Karpas-422 (cell line): ENCODE measurements around the gene ARID1B. TPM values are rescaled to one million over a fixed set of nuclear protein-coding genes. Genes with fewer than 3 reads are reported as not detected.

ENCODE experiments used
- DNase-seq: peaks from one replicate; pipeline ENCODE4 v3.0.0-alpha.2; 2015
- H2AFZ ChIP-seq: fragments of 200-600 bp; sonication (generic); 2 replicates; pipeline ENCODE4 v1.6.1; 2014; ENCODE audit warnings: antibody characterized with exemption, low read length, mixed read lengths
- H3K27ac ChIP-seq: fragments of 200-600 bp; sonication (generic); 2 replicates; pipeline ENCODE4 v1.5.1; 2014; ENCODE audit warnings: mild to moderate bottlenecking, low read length, moderate library complexity
- H3K27me3 ChIP-seq: fragments of 200-600 bp; sonication (generic); 2 replicates; pipeline ENCODE4 v1.6.1; 2014; ENCODE audit warnings: low read length, mixed read lengths
- H3K36me3 ChIP-seq: fragments of 200-600 bp; sonication (generic); 2 replicates; pipeline ENCODE4 v1.6.1; 2014; ENCODE audit warnings: low read length, mixed read lengths; ENCODE audit not compliant: insufficient read depth
- H3K4me1 ChIP-seq: fragments of 200-600 bp; sonication (generic); 2 replicates; pipeline ENCODE4 v1.6.1; 2014; ENCODE audit warnings: mild to moderate bottlenecking, low read length, mixed read lengths
- H3K4me2 ChIP-seq: fragments of 200-600 bp; sonication (generic); 2 replicates; pipeline ENCODE4 v1.6.1; 2014; ENCODE audit warnings: low read length, low read depth, mild to moderate bottlenecking; ENCODE audit not compliant: poor library complexity, severe bottlenecking
- H3K4me3 ChIP-seq: fragments of 200-600 bp; sonication (generic); 2 replicates; pipeline ENCODE4 v1.5.1; 2014; ENCODE audit warnings: mild to moderate bottlenecking, antibody characterized with exemption, low read length, mixed read lengths
- H3K79me2 ChIP-seq: fragments of 200-600 bp; sonication (generic); 2 replicates; pipeline ENCODE4 v1.6.1; 2014; ENCODE audit warnings: mild to moderate bottlenecking, low read length, mixed read lengths
- H3K9ac ChIP-seq: fragments of 200-600 bp; sonication (generic); 2 replicates; pipeline ENCODE4 v1.6.0; 2014; ENCODE audit warnings: low read length
- H3K9me2 ChIP-seq: fragments of 200-600 bp; sonication (generic), shearing (Covaris generic); replicated peaks from 2 replicates; pipeline ENCODE4 v1.6.0; 2014; ENCODE audit warnings: mild to moderate bottlenecking, low read length, moderate library complexity; ENCODE audit not compliant: insufficient read depth
- H3K9me3 ChIP-seq: fragments of 300-700, 200-600 bp; sonication (generic); 2 replicates; pipeline ENCODE4 v1.6.1; 2014; ENCODE audit warnings: low read length, mixed read lengths
- H4K20me1 ChIP-seq: fragments of 200-600 bp; sonication (generic); 2 replicates; pipeline ENCODE4 v1.6.1; 2014; ENCODE audit warnings: mild to moderate bottlenecking, antibody characterized with exemption, low read length, low read depth; ENCODE audit not compliant: insufficient read depth
- total RNA-seq: library from RNA; depleted of rRNA; stranded (reverse); fragments of >200 nt; shearing (Covaris generic); gene quantifications from 2 replicates; pipeline ENCODE4 v1.2.3, GENCODE V29; 2014; ENCODE audit warnings: low replicate concordance

The ARID1B gene
- total RNA-seq, 1 experiment from 2014 or later: 174 TPM

GRCh38 chr6:156806155-156806554 lies 29.0 kb downstream of the ARID1B start:
- H3K4me1 ChIP-seq: peaks cover 76% of the 10 kb centered on the region
- peak overlapping the region; percentile 82 for H3K27ac ChIP-seq
- H3K36me3 ChIP-seq: peaks cover 9% of the 10 kb centered on the region; the same call in 1 of the 2 replicates
- peaks cover 99% of the 10 kb centered on the region for H3K79me2 ChIP-seq
- H4K20me1 ChIP-seq: peaks cover 9% of the 10 kb centered on the region; the same call in 1 of the 2 replicates
- no peak overlapping the region for H2AFZ ChIP-seq
- peak overlapping the region; percentile 76 for H3K4me2 ChIP-seq
- no peaks in the 10 kb centered on the region for H3K9me3 ChIP-seq
- peak overlapping the region; percentile 53 for H3K9ac ChIP-seq
- no peaks in the 10 kb centered on the region for H3K27me3 ChIP-seq
- H3K4me3 ChIP-seq: peak overlapping the region; percentile 56; the same call in 1 of the 2 replicates
- DNase-seq: no peak
- no peaks in the 10 kb centered on the region for H3K9me2 ChIP-seq

- H3K4me2 ChIP-seq: peak overlapping the region; percentile 76
- peak overlapping the region; percentile 53 for H3K9ac ChIP-seq
- peaks cover 9% of the 10 kb centered on the region; the same call in 1 of the 2 replicates for H4K20me1 ChIP-seq
Observed at GRCh38 chr6:156807028-156807427, 29.9 kb downstream of the ARID1B start.

GRCh38 chr6:156807795-156808194 lies 30.6 kb downstream of the ARID1B start:
- DNase-seq: no peak
- Histone ChIP-seq H3K79me2 (peaks cover 99% of the 10 kb centered on the region), H3K4me1 (peaks cover 82% of the 10 kb centered on the region), H3K4me2 (peak overlapping the region; percentile 76), H3K9me2 (no peaks in the 10 kb centered on the region), H4K20me1 (peaks cover 9% of the 10 kb centered on the region; the same call in 1 of the 2 replicates), H3K27me3 (no peaks in the 10 kb centered on the region), H2AFZ (no peak overlapping the region), H3K9ac (peak overlapping the region; percentile 53), H3K4me3 (peak overlapping the region; percentile 56), H3K27ac (peak overlapping the region; percentile 82), H3K9me3 (no peaks in the 10 kb centered on the region), H3K36me3 (peaks cover 9% of the 10 kb centered on the region; the same call in 1 of the 2 replicates)

More at GRCh38 chr6:156807028-156807427, 29.9 kb downstream of the ARID1B start:
- H3K9me3 ChIP-seq: no peaks in the 10 kb centered on the region
- H3K27ac ChIP-seq: peak overlapping the region; percentile 82
- peaks cover 76% of the 10 kb centered on the region for H3K4me1 ChIP-seq
- H3K9me2 ChIP-seq: no peaks in the 10 kb centered on the region
- H3K27me3 ChIP-seq: no peaks in the 10 kb centered on the region
- H3K79me2 ChIP-seq: peaks cover 99% of the 10 kb centered on the region
- H2AFZ ChIP-seq: no peak overlapping the region
- DNase-seq: peak; percentile 76
- H3K36me3 ChIP-seq: peaks cover 9% of the 10 kb centered on the region; the same call in 1 of the 2 replicates
- H3K4me3 ChIP-seq: peak overlapping the region; percentile 56

- peaks cover 10% of the 10 kb centered on the region; the same call in 1 of the 2 replicates for H4K20me1 ChIP-seq
Observed at GRCh38 chr6:156808287-156808686, 31.1 kb downstream of the ARID1B start.

GRCh38 chr6:156809034-156809433 lies 31.9 kb downstream of the ARID1B start:
- H3K27me3 ChIP-seq: no peaks in the 10 kb centered on the region
- no peaks in the 10 kb centered on the region for H3K9me2 ChIP-seq
- no peak overlapping the region for H2AFZ ChIP-seq
- H3K9ac ChIP-seq: peak overlapping the region; percentile 27
- H3K27ac ChIP-seq: peak overlapping the region; percentile 82
- peaks cover 16% of the 10 kb centered on the region; the same call in 1 of the 2 replicates for H4K20me1 ChIP-seq
- H3K4me3 ChIP-seq: no peak overlapping the region
- peaks cover 91% of the 10 kb centered on the region for H3K4me1 ChIP-seq
- DNase-seq: peak; percentile 83
- peaks cover 9% of the 10 kb centered on the region; the same call in 1 of the 2 replicates for H3K36me3 ChIP-seq
- H3K79me2 ChIP-seq: peaks cover 97% of the 10 kb centered on the region
- H3K4me2 ChIP-seq: peak overlapping the region; percentile 76
- H3K9me3 ChIP-seq: no peaks in the 10 kb centered on the region

More at GRCh38 chr6:156808287-156808686, 31.1 kb downstream of the ARID1B start:
- peak overlapping the region; percentile 82 for H3K27ac ChIP-seq
- peak; percentile 74 for DNase-seq
- peak overlapping the region; percentile 53 for H3K9ac ChIP-seq
- H3K27me3 ChIP-seq: no peaks in the 10 kb centered on the region
- peaks cover 9% of the 10 kb centered on the region; the same call in 1 of the 2 replicates for H3K36me3 ChIP-seq
- peaks cover 83% of the 10 kb centered on the region for H3K4me1 ChIP-seq
- H3K9me2 ChIP-seq: no peaks in the 10 kb centered on the region
- H3K4me2 ChIP-seq: peak overlapping the region; percentile 76
- no peaks in the 10 kb centered on the region for H3K9me3 ChIP-seq
- no peak overlapping the region for H2AFZ ChIP-seq
- peaks cover 97% of the 10 kb centered on the region for H3K79me2 ChIP-seq
- peak overlapping the region; percentile 56 for H3K4me3 ChIP-seq

GRCh38 chr6:156809446-156810178 lies 32.4 kb downstream of the ARID1B start:
- DNase-seq: no peak
- H3K79me2 ChIP-seq: peaks cover 97% of the 10 kb centered on the region
- H3K9ac ChIP-seq: peak overlapping the region; percentile 27
- H3K9me2 ChIP-seq: no peaks in the 10 kb centered on the region
- H3K4me1 ChIP-seq: peaks cover 93% of the 10 kb centered on the region
- peak overlapping the region; percentile 76 for H3K4me2 ChIP-seq
- peaks cover 20% of the 10 kb centered on the region for H4K20me1 ChIP-seq
- H3K36me3 ChIP-seq: peaks cover 9% of the 10 kb centered on the region; the same call in 1 of the 2 replicates
- H3K4me3 ChIP-seq: no peak overlapping the region
- H3K9me3 ChIP-seq: no peaks in the 10 kb centered on the region
- peak overlapping the region; percentile 82 for H3K27ac ChIP-seq
- no peak overlapping the region for H2AFZ ChIP-seq
- H3K27me3 ChIP-seq: no peaks in the 10 kb centered on the region

- Histone ChIP-seq H3K27ac (no peak overlapping the region), H3K9me2 (no peaks in the 10 kb centered on the region), H3K4me2 (peak overlapping the region; percentile 31), H3K79me2 (peaks cover 97% of the 10 kb centered on the region), H2AFZ (no peak overlapping the region), H3K36me3 (peaks cover 9% of the 10 kb centered on the region; the same call in 1 of the 2 replicates), H3K4me3 (no peak overlapping the region), H3K4me1 (peaks cover 94% of the 10 kb centered on the region), H4K20me1 (peaks cover 37% of the 10 kb centered on the region), H3K9me3 (no peaks in the 10 kb centered on the region), H3K27me3 (no peaks in the 10 kb centered on the region), H3K9ac (no peak overlapping the region)
- no peak for DNase-seq
Observed at GRCh38 chr6:156814036-156814581, 36.9 kb downstream of the ARID1B start.

- no peaks in the 10 kb centered on the region for H3K9me3 ChIP-seq
- no peaks in the 10 kb centered on the region for H3K36me3 ChIP-seq
- no peak overlapping the region for H2AFZ ChIP-seq
- H3K27me3 ChIP-seq: no peaks in the 10 kb centered on the region
- H3K4me3 ChIP-seq: no peak overlapping the region
- peak overlapping the region; percentile 31 for H3K4me2 ChIP-seq
- H3K4me1 ChIP-seq: peaks cover 83% of the 10 kb centered on the region
- 0 out of 2 replicates have a peak overlapping the region, but pooled peaks have one; percentile 13 for H3K9ac ChIP-seq
- no peaks in the 10 kb centered on the region for H3K9me2 ChIP-seq
- DNase-seq: peak; percentile 49
- peaks cover 51% of the 10 kb centered on the region for H4K20me1 ChIP-seq
- peaks cover 97% of the 10 kb centered on the region for H3K79me2 ChIP-seq
- peak overlapping the region; percentile 58 for H3K27ac ChIP-seq
Observed at GRCh38 chr6:156816505-156816904, 39.3 kb downstream of the ARID1B start.
